Retinal pigment epithelial cell (primary cell): ENCODE measurements around the gene TFEC.

Experiments used
- DNase-seq: peaks from one replicate; pipeline ENCODE4 v3.0.0-alpha.2; 2010; ENCODE audit warnings: low read depth
- H3K4me3 ChIP-seq: 2 replicates; pipeline ENCODE4 v1.5.1; 2011; ENCODE audit warnings: mild to moderate bottlenecking, low read length, control low read depth, moderate library complexity
- CTCF ChIP-seq: conservative IDR thresholded peaks from 2 replicates; pipeline ENCODE4 v1.5.1; 2011; ENCODE audit warnings: low read depth, low read length, control low read depth, inconsistent platforms

TFEC gene

GRCh38 chr7:115973406-115973805, 57.2 kb downstream of the TFEC start:
- no peak for TF ChIP-seq CTCF

GRCh38 chr7:115971506-115971905, 59.1 kb downstream of the TFEC start:
- H3K4me3 ChIP-seq, result no peak overlapping the region
- no peak for TF ChIP-seq CTCF
- DNase-seq, result no peak

More at GRCh38 chr7:115973406-115973805, 57.2 kb downstream of the TFEC start:
- DNase-seq, result no peak
- H3K4me3 ChIP-seq, result no peak overlapping the region

GRCh38 chr7:115968596-115968995, 62.0 kb downstream of the TFEC start:
- no peak for DNase-seq
- TF ChIP-seq CTCF, result no peak
- H3K4me3 ChIP-seq, result no peak overlapping the region

GRCh38 chr7:115968171-115968570, 62.4 kb downstream of the TFEC start:
- no peak for TF ChIP-seq CTCF
- no peak overlapping the region for H3K4me3 ChIP-seq
- no peak for DNase-seq

- no peak overlapping the region for H3K4me3 ChIP-seq
- no peak for DNase-seq
Observed at GRCh38 chr7:115965796-115966475, 64.6 kb downstream of the TFEC start.

GRCh38 chr7:115965236-115965635, 65.3 kb downstream of the TFEC start:
- TF ChIP-seq CTCF, result no peak
- no peak overlapping the region for H3K4me3 ChIP-seq
- no peak for DNase-seq

More at GRCh38 chr7:115965796-115966475, 64.6 kb downstream of the TFEC start:
- no peak for TF ChIP-seq CTCF

GRCh38 chr7:115964799-115965198, 65.8 kb downstream of the TFEC start:
- no peak for DNase-seq
- no peak for TF ChIP-seq CTCF
- no peak overlapping the region for H3K4me3 ChIP-seq
